Measurements from ENCODE around the gene FBXO3. TPM values are rescaled to one million over a fixed set of nuclear protein-coding genes. Genes with fewer than 3 reads are reported as not detected.
A peak's percentile ranks its signal among the peaks of the same experiment; 100 is the strongest.

FBXO3 gene
- total and polyA plus RNA-seq, 2 experiments from 2014 or later: 37.8 to 44.6 TPM

GRCh38 chr11:33737362-33737821 lies 36.9 kb downstream of the FBXO3 start:
- peak overlapping the region; percentile 84 for H3K4me3 ChIP-seq
- H3K79me2 ChIP-seq (ENCODE audit: insufficient read depth): peaks cover 38% of the 10 kb centered on the region
- H3F3A ChIP-seq (ENCODE audit: insufficient read depth): peaks cover 46% of the 10 kb centered on the region
- peak overlapping the region; percentile 99 for H3K9ac ChIP-seq
- peak overlapping the region; percentile 68 for H2AFZ ChIP-seq
- 52 to 56% methylated on average over 3 of the region's 3 CpGs for WGBS, 2 experiments (ENCODE audit: low coverage in 1 of 2, low lambda C conversion rate in 2 of 2, missing lambda C conversion rate in 2 of 2)
- TF ChIP-seq EZH2 (IDR thresholded peaks at IDR 0.05; ENCODE audit: insufficient read depth, poor library complexity, severe bottlenecking) (no peak), EZH2phosphoT487 (IDR thresholded peaks at IDR 0.05; ENCODE audit: insufficient read depth, low read depth) (no peak)
- no peaks in the 10 kb centered on the region for H3K27me3 ChIP-seq (replicated peaks; ENCODE audit: insufficient read depth)
- peaks cover 7% of the 10 kb centered on the region; the same call in 1 of the 2 replicates for H3K36me3 ChIP-seq (ENCODE audit: low read depth)
- no peaks in the 10 kb centered on the region for H3K9me3 ChIP-seq (ENCODE audit: low read depth)
- in situ Hi-C loops (cut with MboI): no loop called here
- no peaks in the 10 kb centered on the region for H3K9me2 ChIP-seq (ENCODE audit: insufficient read depth)
- H3K4me2 ChIP-seq (ENCODE audit: unreplicated experiment): peak overlapping the region; percentile 78
- H3K27ac ChIP-seq: peak overlapping the region; percentile 95
- H4K20me1 ChIP-seq (ENCODE audit: insufficient read depth): peaks cover 8% of the 10 kb centered on the region; the same call in 1 of the 2 replicates
- peak; percentile 50 for DNase-seq
- H3K4me1 ChIP-seq (ENCODE audit: insufficient read depth): peaks cover 36% of the 10 kb centered on the region

- Histone ChIP-seq H3K36me3 (ENCODE audit: low read depth) (peaks cover 9% of the 10 kb centered on the region; the same call in 1 of the 2 replicates), H3K9ac (peak within 1 kb of the TSS; percentile 99), H3K27me3 (replicated peaks; ENCODE audit: insufficient read depth) (no peaks in the 10 kb centered on the region), H3K9me3 (ENCODE audit: low read depth) (no peaks in the 10 kb centered on the region), H3K9me2 (ENCODE audit: insufficient read depth) (no peaks in the 10 kb centered on the region), H3K4me1 (ENCODE audit: insufficient read depth) (peaks cover 47% of the 10 kb centered on the region), H3K4me2 (ENCODE audit: unreplicated experiment) (peak within 1 kb of the TSS; percentile 78), H3K79me2 (ENCODE audit: insufficient read depth) (peaks cover 49% of the 10 kb centered on the region), H2AFZ (peak within 1 kb of the TSS; percentile 68), H3K4me3 (peak within 1 kb of the TSS; percentile 84), H4K20me1 (ENCODE audit: insufficient read depth) (peaks cover 11% of the 10 kb centered on the region; the same call in 1 of the 2 replicates), H3F3A (ENCODE audit: insufficient read depth) (peaks cover 52% of the 10 kb centered on the region), H3K27ac (peak within 1 kb of the TSS; percentile 95)
- TF ChIP-seq EZH2phosphoT487 (IDR thresholded peaks at IDR 0.05; ENCODE audit: insufficient read depth, low read depth): no peak
- no peak for TF ChIP-seq EZH2 (IDR thresholded peaks at IDR 0.05; ENCODE audit: insufficient read depth, poor library complexity, severe bottlenecking)
- DNase-seq: peak; percentile 97
- whole genome bisulfite sequencing, 2 experiments (ENCODE audit: low coverage in 1 of 2, low lambda C conversion rate in 2 of 2, missing lambda C conversion rate in 2 of 2): 0% methylated on average over 19 to 40 of the region's 48 CpGs
- in situ Hi-C loops (cut with MboI): no loop called here
Observed at GRCh38 chr11:33736148-33736812, 38.0 kb downstream of the FBXO3 start, which contains the start of gene CD59. CD59 (minus strand) TSS chr11:33736423; CDS start chr11:33722445, 13,978 bp downstream.

DNA sequence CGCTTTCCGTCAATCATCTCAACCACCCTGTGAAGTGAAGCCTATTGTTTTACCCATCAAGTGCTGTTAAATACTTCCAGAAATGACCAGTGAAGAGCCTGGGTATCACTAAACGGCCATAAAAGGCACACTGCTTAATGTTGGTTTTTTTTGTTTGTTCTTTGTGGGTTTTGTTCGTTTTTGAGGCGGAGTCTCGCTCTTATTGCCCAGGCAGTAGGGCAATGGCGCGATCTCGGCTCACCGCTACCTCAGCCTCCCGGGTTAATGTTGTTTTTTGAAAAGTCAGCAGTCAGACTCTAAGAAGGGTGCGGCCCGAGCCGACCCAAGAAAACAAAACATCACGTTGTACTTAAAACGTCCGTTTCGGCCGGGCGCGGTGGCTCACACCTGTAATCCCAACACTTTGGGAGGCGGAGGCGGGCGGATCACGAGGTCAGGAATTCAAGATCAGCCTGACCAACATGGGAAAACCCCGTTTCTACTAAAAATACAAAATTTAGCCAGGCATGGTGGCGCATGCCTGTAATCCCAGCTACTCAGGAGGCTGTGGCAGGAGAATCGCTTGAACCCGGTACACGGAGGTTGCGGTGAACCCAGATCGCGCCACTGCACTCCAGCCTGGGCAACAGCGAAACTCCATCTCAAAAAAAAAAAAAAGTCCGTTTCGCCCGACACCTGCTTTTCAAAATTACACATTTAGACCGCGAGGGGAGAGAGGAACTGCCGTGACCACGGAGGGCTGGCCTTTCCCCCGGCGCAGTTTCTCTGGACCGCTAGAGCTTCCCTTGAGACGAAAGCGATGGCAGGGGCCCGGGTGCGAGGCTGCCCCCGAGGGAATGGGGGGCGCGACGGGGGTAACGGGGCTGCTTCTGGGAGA lies 38.8 kb downstream of the FBXO3 start:
- 2 to 3% methylated on average over 46 to 53 of the region's 53 CpGs for WGBS, 2 experiments (ENCODE audit: low coverage in 1 of 2, low lambda C conversion rate in 2 of 2, missing lambda C conversion rate in 2 of 2)
- Histone ChIP-seq H3F3A (ENCODE audit: insufficient read depth) (peaks cover 53% of the 10 kb centered on the region), H3K9me2 (ENCODE audit: insufficient read depth) (no peaks in the 10 kb centered on the region), H3K36me3 (ENCODE audit: low read depth) (peaks cover 14% of the 10 kb centered on the region; the same call in 1 of the 2 replicates), H3K4me1 (ENCODE audit: insufficient read depth) (peaks cover 54% of the 10 kb centered on the region), H3K79me2 (ENCODE audit: insufficient read depth) (peaks cover 57% of the 10 kb centered on the region), H3K9me3 (ENCODE audit: low read depth) (no peaks in the 10 kb centered on the region), H3K4me3 (peak overlapping the region; percentile 84), H3K27me3 (replicated peaks; ENCODE audit: insufficient read depth) (no peaks in the 10 kb centered on the region), H4K20me1 (ENCODE audit: insufficient read depth) (peaks cover 11% of the 10 kb centered on the region; the same call in 1 of the 2 replicates), H3K9ac (peak overlapping the region; percentile 99), H2AFZ (no peak overlapping the region), H3K4me2 (ENCODE audit: unreplicated experiment) (peak overlapping the region; percentile 78), H3K27ac (peak overlapping the region; percentile 95)
- no peak for TF ChIP-seq EZH2 (IDR thresholded peaks at IDR 0.05; ENCODE audit: insufficient read depth, poor library complexity, severe bottlenecking)
- no peak for TF ChIP-seq EZH2phosphoT487 (IDR thresholded peaks at IDR 0.05; ENCODE audit: insufficient read depth, low read depth)
- peak; percentile 64 for DNase-seq
- in situ Hi-C loops (cut with MboI): no loop called here
